ENCODE data around the gene BSDC1. TPM values are rescaled to one million over a fixed set of nuclear protein-coding genes. Genes with fewer than 3 reads are reported as not detected.
A peak's percentile ranks its signal among the peaks of the same experiment; 100 is the strongest.
"Not testable (repeated sequence)": the region's sequence is repeated elsewhere in the genome, so short reads cannot be mapped to it uniquely, and the experiment has no call there.

The BSDC1 gene
- total RNA-seq, 1 experiment from 2014 or later, result 33.2 TPM

GRCh38 chr1:32356478-32356877, 37.8 kb downstream of the BSDC1 start:
- no peak for TF ChIP-seq CTCF (IDR thresholded peaks at IDR 0.05; ENCODE audit: insufficient read depth in 1 of 2, low read depth in 1 of 2, low read length in 1 of 2, severe bottlenecking in 1 of 2, unreplicated experiment in 1 of 2)
- ChIA-PET CTCF (no interaction called here), POLR2A (interaction anchor here (0.6 kb wide), 1 partner anchor 21 kb away, joined by 7 read pairs; the partner anchor contains the start of gene MARCKSL1)
- intact Hi-C loops (cut with micrococcal nuclease; ENCODE audit: unreplicated experiment), result no loop called here
- Mint-ChIP-seq H3K4me3 (ENCODE audit: unreplicated experiment) (no peak overlapping the region), H3K27ac (ENCODE audit: unreplicated experiment) (no peak overlapping the region), H3K9me3 (ENCODE audit: unreplicated experiment) (no peaks in the 10 kb centered on the region), H3K4me1 (ENCODE audit: low read depth, unreplicated experiment) (peaks cover 20% of the 10 kb centered on the region), H3K27me3 (ENCODE audit: insufficient read depth, unreplicated experiment) (no peaks in the 10 kb centered on the region), H3K36me3 (ENCODE audit: insufficient read depth, unreplicated experiment) (peaks cover 15% of the 10 kb centered on the region)
- peaks cover 14% of the 10 kb centered on the region for H3K4me1 ChIP-seq
- BruUV-seq (replicated peaks), result no TSS peak
- DNase-seq, result no peak
- H3K4me3 ChIP-seq (ENCODE audit: low read depth, low read length), result no peak overlapping the region
- no peaks in the 10 kb centered on the region for H3K27me3 ChIP-seq (replicated peaks; ENCODE audit: control insufficient read depth, insufficient read depth, low read length)
- no peaks in the 10 kb centered on the region for H3K9me3 ChIP-seq
- no peaks in the 10 kb centered on the region; the same call in 1 of the 2 replicates for H3K36me3 ChIP-seq (ENCODE audit: control insufficient read depth, insufficient read depth, low read length)

GRCh38 chr1:32355778-32356177, 38.5 kb downstream of the BSDC1 start:
- H3K4me3 ChIP-seq (ENCODE audit: low read depth, low read length); H3K9me3 Mint-ChIP-seq (ENCODE audit: unreplicated experiment); DNase-seq; H3K27me3 Mint-ChIP-seq (ENCODE audit: insufficient read depth, unreplicated experiment); intact Hi-C loops (cut with micrococcal nuclease; ENCODE audit: unreplicated experiment); H3K27ac Mint-ChIP-seq (ENCODE audit: unreplicated experiment); H3K4me3 Mint-ChIP-seq (ENCODE audit: unreplicated experiment); H3K9me3 ChIP-seq; H3K36me3 ChIP-seq (ENCODE audit: control insufficient read depth, insufficient read depth, low read length); H3K27me3 ChIP-seq (replicated peaks; ENCODE audit: control insufficient read depth, insufficient read depth, low read length); H3K36me3 Mint-ChIP-seq (ENCODE audit: insufficient read depth, unreplicated experiment); CTCF ChIA-PET; BruUV-seq (replicated peaks): not testable (repeated sequence)
- peaks cover 15% of the 10 kb centered on the region for H3K4me1 ChIP-seq
- POLR2A ChIA-PET, result interaction anchor here (0.6 kb wide), 1 partner anchor 20 kb away, joined by 7 read pairs; the partner anchor contains the start of gene MARCKSL1
- peaks cover 16% of the 10 kb centered on the region for H3K4me1 Mint-ChIP-seq (ENCODE audit: low read depth, unreplicated experiment)

- H3K36me3 Mint-ChIP-seq (ENCODE audit: insufficient read depth, unreplicated experiment), result peaks cover 8% of the 10 kb centered on the region
- no TSS peak for BruUV-seq (replicated peaks)
- H3K4me3 Mint-ChIP-seq (ENCODE audit: unreplicated experiment), result peak overlapping the region; percentile 66
- no peak for TF ChIP-seq CTCF (IDR thresholded peaks at IDR 0.05; ENCODE audit: insufficient read depth in 1 of 2, low read depth in 1 of 2, low read length in 1 of 2, severe bottlenecking in 1 of 2, unreplicated experiment in 1 of 2)
- H3K9me3 Mint-ChIP-seq (ENCODE audit: unreplicated experiment), result no peaks in the 10 kb centered on the region
- H3K4me3 ChIP-seq (ENCODE audit: low read depth, low read length), result no peak overlapping the region
- intact Hi-C loops (cut with micrococcal nuclease; ENCODE audit: unreplicated experiment), result loop anchor here (5.0 kb wide), 1 partner anchor 137 kb away; no protein-coding TSS in a partner anchor
- H3K4me1 ChIP-seq, result peaks cover 17% of the 10 kb centered on the region
- DNase-seq, result no peak
- no peaks in the 10 kb centered on the region for H3K27me3 Mint-ChIP-seq (ENCODE audit: insufficient read depth, unreplicated experiment)
- H3K9me3 ChIP-seq, result no peaks in the 10 kb centered on the region
- ChIA-PET POLR2A (no interaction called here), CTCF (interaction anchor here (0.7 kb wide), 1 partner anchor 46 kb away, joined by 4 read pairs; no protein-coding TSS in a partner anchor)
- peak overlapping the region; percentile 60 for H3K27ac Mint-ChIP-seq (ENCODE audit: unreplicated experiment)
- H3K36me3 ChIP-seq (ENCODE audit: control insufficient read depth, insufficient read depth, low read length), result no peaks in the 10 kb centered on the region; the same call in 1 of the 2 replicates
- peaks cover 13% of the 10 kb centered on the region for H3K4me1 Mint-ChIP-seq (ENCODE audit: low read depth, unreplicated experiment)
- no peaks in the 10 kb centered on the region for H3K27me3 ChIP-seq (replicated peaks; ENCODE audit: control insufficient read depth, insufficient read depth, low read length)
These were observed 40.2 kb downstream of the BSDC1 start for GRCh38 chr1:32353886-32354570.
